IMR-90 (cell line): Measurements from ENCODE around the gene KCNMB2.

Experiments used
- POLR2A ChIP-seq: IDR thresholded peaks from 2 replicates; pipeline ENCODE4 v1.6.1; 2012; ENCODE audit warnings: mild to moderate bottlenecking, low read depth, low read length
- RFX5 ChIP-seq: IDR thresholded peaks from 2 replicates; pipeline ENCODE4 v1.8.0; 2012; ENCODE audit warnings: low read depth, mild to moderate bottlenecking, low read length, moderate library complexity

GRCh38 chr3:178845420-178846118 lies 309.3 kb downstream of the KCNMB2 start:
- TF ChIP-seq RFX5 (no peak), POLR2A (no peak)
